Common myeloid progenitor, CD34-positive (primary cell): ENCODE measurements around the gene ANGPTL7.

Source experiments
- CTCF ChIA-PET: fragments of 350-600 bp; sonication (Branson Sonifier 250); formaldehyde crosslinking; loops from one replicate; lab custom pipeline; 2021; ENCODE audit warnings: antibody characterized with exemption; lab: Charles Lee
- POLR2A ChIA-PET: fragments of 350-600 bp; sonication (Branson Sonifier 250); formaldehyde crosslinking; loops from one replicate; lab custom pipeline; 2021; ENCODE audit warnings: antibody characterized with exemption; lab: Charles Lee
- DNase-seq, 3 donors: peaks; one replicate each; pipeline versions ENCODE4 v3.0.0 to v3.0.0-alpha.2; 2013
- H3K27ac ChIP-seq, 2 experiments: 1 replicate in 1 of 2; 2 replicates in 1 of 2; pipeline ENCODE4 v1.7.0; 2013; ENCODE audit warnings: inconsistent platforms in 2 of 2, low read length in 2 of 2, mild to moderate bottlenecking in 2 of 2, low read depth in 1 of 2, moderate library complexity in 1 of 2; ENCODE audit not compliant: severe bottlenecking in 2 of 2, insufficient read depth in 1 of 2, poor library complexity in 1 of 2
- H3K27me3 ChIP-seq, 5 experiments: replicated peaks in 2 of 5; 1 replicate in 3 of 5; 2 replicates in 2 of 5; pipeline versions ENCODE4 v1.6.1 to v1.7.0; 2013; ENCODE audit warnings: low read length in 4 of 5, mild to moderate bottlenecking in 2 of 5, moderate library complexity in 2 of 5, inconsistent platforms in 1 of 5; ENCODE audit not compliant: insufficient read depth in 5 of 5, control insufficient read depth in 4 of 5
- H3K36me3 ChIP-seq, 4 experiments: 1 replicate in 2 of 4; 2 replicates in 2 of 4; pipeline versions ENCODE4 v1.6.1 to v1.7.0; 2013; ENCODE audit warnings: low read length in 3 of 4, control low read depth in 1 of 4, mild to moderate bottlenecking in 1 of 4; ENCODE audit not compliant: control insufficient read depth in 4 of 4, insufficient read depth in 4 of 4
- H3K4me1 ChIP-seq, 4 experiments: 1 replicate in 3 of 4; 2 replicates in 1 of 4; pipeline versions ENCODE4 v1.6.1 to v1.7.1; 2013; ENCODE audit warnings: low read length in 3 of 4, mild to moderate bottlenecking in 3 of 4, control low read depth in 1 of 4, inconsistent platforms in 1 of 4, moderate library complexity in 1 of 4; ENCODE audit not compliant: control insufficient read depth in 4 of 4, insufficient read depth in 4 of 4; ENCODE audit errors: control extremely low read depth in 1 of 4
- H3K4me3 ChIP-seq, 7 experiments: 1 replicate in 4 of 7; 2 replicates in 3 of 7; pipeline versions ENCODE4 v1.5.1 to v1.7.0; 2013; ENCODE audit warnings: mild to moderate bottlenecking in 7 of 7, low read length in 6 of 7, moderate library complexity in 6 of 7, inconsistent platforms in 2 of 7, low read depth in 2 of 7, control low read depth in 1 of 7; ENCODE audit not compliant: insufficient read depth in 4 of 7, control insufficient read depth in 1 of 7; ENCODE audit errors: extremely low read depth in 1 of 7
- H3K9me3 ChIP-seq, 5 experiments: 1 replicate in 4 of 5; 2 replicates in 1 of 5; pipeline versions ENCODE4 v1.6.1 to v1.7.1; 2013; ENCODE audit warnings: low read length in 4 of 5, mild to moderate bottlenecking in 2 of 5, inconsistent platforms in 1 of 5, low read depth in 1 of 5, moderate library complexity in 1 of 5; ENCODE audit not compliant: control insufficient read depth in 4 of 5, insufficient read depth in 2 of 5; ENCODE audit errors: control extremely low read depth in 1 of 5
- WGBS: methylation state at CpG from one replicate; pipeline ENCODE4 v1.1.5; 2013; ENCODE audit not compliant: insufficient coverage; 5-methylcytosine and 5-hydroxymethylcytosine counted together

ANGPTL7 gene

GRCh38 chr1:11237356-11237755, 48.2 kb downstream of the ANGPTL7 start:
- 58% methylated on average over 5 of the region's 6 CpGs for WGBS
- ChIA-PET POLR2A (no interaction called here), CTCF (no interaction called here)
- peaks cover 17 to 75% (median 43%) of the 10 kb centered on the region in 4 experiments for H3K36me3 ChIP-seq
- no peak overlapping the region for H3K4me3 ChIP-seq
- peak overlapping the region; percentile 3 to 65 for H3K27ac ChIP-seq
- DNase-seq: no peak
- no peaks in the 10 kb centered on the region for H3K27me3 ChIP-seq
- H3K4me1 ChIP-seq: peaks cover 0 to 21% (median 18%) of the 10 kb centered on the region in 4 experiments
- H3K9me3 ChIP-seq: no peaks in the 10 kb centered on the region

- Histone ChIP-seq H3K27ac (no peak overlapping the region), H3K9me3 (no peaks in the 10 kb centered on the region), H3K27me3 (no peaks in the 10 kb centered on the region), H3K4me3 (no peak overlapping the region), H3K36me3 (peaks cover 19 to 76% (median 45%) of the 10 kb centered on the region in 4 experiments), H3K4me1 (peaks cover 0 to 21% (median 18%) of the 10 kb centered on the region in 4 experiments)
- DNase-seq: no peak
- CTCF ChIA-PET: no interaction called here
- 98% methylated on average over 7 of the region's 7 CpGs for WGBS
- POLR2A ChIA-PET: no interaction called here
These were observed 49.2 kb downstream of the ANGPTL7 start for GRCh38 chr1:11238311-11238710.

GRCh38 chr1:11245248-11245647, 56.1 kb downstream of the ANGPTL7 start:
- WGBS: 94% methylated on average over 3 of the region's 3 CpGs
- POLR2A ChIA-PET: no interaction called here
- CTCF ChIA-PET: interaction anchor here (1.4 kb wide), 1 partner anchor 398 kb away, joined by 4 read pairs; no protein-coding TSS in a partner anchor

More at GRCh38 chr1:11245248-11245647, 56.1 kb downstream of the ANGPTL7 start:
- DNase-seq: no peak
- H3K4me1 ChIP-seq: no peaks in the 10 kb centered on the region
- no peaks in the 10 kb centered on the region for H3K27me3 ChIP-seq
- no peak overlapping the region for H3K4me3 ChIP-seq
- no peak overlapping the region for H3K27ac ChIP-seq
- peaks cover 9 to 61% (median 46%) of the 10 kb centered on the region in 4 experiments for H3K36me3 ChIP-seq
- H3K9me3 ChIP-seq: no peaks in the 10 kb centered on the region
